Activated T-cell treated with anti-CD3 and anti-CD28 coated beads, Interleukin-2, amount 50 U/mL, for 72 hours (primary cell): Measurements from ENCODE around the gene COL4A1. TPM values are rescaled to one million over a fixed set of nuclear protein-coding genes. Genes with fewer than 3 reads are reported as not detected.

ENCODE experiments used
- ATAC-seq, 2 donors: fragments of 150-1000 bp; cut with Tn5 transposase; replicated peaks in 1 of 2; 2 replicates each; pipeline ENCODE4 v1.10.0; 2021; ENCODE audit warnings: moderate library complexity in 2 of 2, mild to moderate bottlenecking in 1 of 2
- DNase-seq, 2 donors: peaks; one replicate each; pipeline ENCODE4 v3.0.0; 2021 to 2022; ENCODE audit warnings: mixed read lengths in 1 of 2
- H3K27ac Mint-ChIP-seq: one replicate; pipeline ENCODE4 v1.8.0; 2022; ENCODE audit warnings: mild to moderate bottlenecking, moderate library complexity, mixed read lengths
- H3K27me3 Mint-ChIP-seq: one replicate; pipeline ENCODE4 v1.8.0; 2022; ENCODE audit warnings: low read depth, mixed read lengths
- H3K36me3 Mint-ChIP-seq, 2 donors: one replicate each; pipeline ENCODE4 v1.8.0; 2022; ENCODE audit warnings: mixed read lengths in 2 of 2, mild to moderate bottlenecking in 1 of 2; ENCODE audit not compliant: insufficient read depth in 2 of 2
- H3K4me1 Mint-ChIP-seq: one replicate; pipeline ENCODE4 v1.8.0; 2022; ENCODE audit warnings: low read depth, mixed read lengths
- H3K4me3 Mint-ChIP-seq, 2 donors: one replicate each; pipeline ENCODE4 v1.8.0; 2022; ENCODE audit warnings: mild to moderate bottlenecking in 2 of 2, mixed read lengths in 2 of 2, moderate library complexity in 2 of 2
- H3K9me3 Mint-ChIP-seq, 2 donors: one replicate each; pipeline ENCODE4 v1.8.0; 2022; ENCODE audit warnings: mixed read lengths in 2 of 2
- total RNA-seq, 2 donors: library from RNA; stranded (reverse); gene quantifications; one replicate each; pipeline ENCODE4 v1.2.3, GENCODE V29; 2022

Gene COL4A1
- total RNA-seq, 2 donors from 2014 or later, result 0.19 TPM; not detected in 1

- Mint-ChIP-seq H3K27me3 (peaks cover 27% of the 10 kb centered on the region), H3K36me3 (no peaks in the 10 kb centered on the region), H3K9me3 (no peaks in the 10 kb centered on the region), H3K4me3 (no peak overlapping the region), H3K4me1 (peaks cover 8% of the 10 kb centered on the region), H3K27ac (no peak overlapping the region)
- no peak for ATAC-seq
- DNase-seq, result no peak
Measured at GRCh38 chr13:110347535-110348308, 40.8 kb upstream of the COL4A1 start.

- peaks cover 22% of the 10 kb centered on the region for H3K27me3 Mint-ChIP-seq
- DNase-seq (no peak), ATAC-seq (no peak)
- H3K36me3 Mint-ChIP-seq, result no peaks in the 10 kb centered on the region
- peaks cover 8% of the 10 kb centered on the region for H3K4me1 Mint-ChIP-seq
- no peaks in the 10 kb centered on the region for H3K9me3 Mint-ChIP-seq
- H3K4me3 Mint-ChIP-seq, result no peak overlapping the region
- no peak overlapping the region for H3K27ac Mint-ChIP-seq
Measured at GRCh38 chr13:110347088-110347487, 40.1 kb upstream of the COL4A1 start.

GRCh38 chr13:110346661-110347067 is 39.7 kb upstream of the COL4A1 start:
- no peak for DNase-seq
- peaks cover 22% of the 10 kb centered on the region for H3K27me3 Mint-ChIP-seq
- H3K9me3 Mint-ChIP-seq, result no peaks in the 10 kb centered on the region
- peaks cover 13% of the 10 kb centered on the region for H3K4me1 Mint-ChIP-seq
- H3K36me3 Mint-ChIP-seq, result no peaks in the 10 kb centered on the region
- ATAC-seq, result no peak
- no peak overlapping the region for H3K27ac Mint-ChIP-seq
- no peak overlapping the region for H3K4me3 Mint-ChIP-seq

- H3K4me1 Mint-ChIP-seq, result peaks cover 22% of the 10 kb centered on the region
- no peak for ATAC-seq
- peaks cover 25% of the 10 kb centered on the region for H3K27me3 Mint-ChIP-seq
- H3K9me3 Mint-ChIP-seq, result no peaks in the 10 kb centered on the region
- no peak overlapping the region for H3K27ac Mint-ChIP-seq
- H3K4me3 Mint-ChIP-seq, result no peak overlapping the region
- no peak for DNase-seq
- no peaks in the 10 kb centered on the region for H3K36me3 Mint-ChIP-seq
Measured at GRCh38 chr13:110345701-110346100, 38.7 kb upstream of the COL4A1 start.

- no peak overlapping the region for H3K4me3 Mint-ChIP-seq
Measured at GRCh38 chr13:110345266-110345665, 38.3 kb upstream of the COL4A1 start.

GRCh38 chr13:110344320-110344719 is 37.4 kb upstream of the COL4A1 start:
- H3K4me1 Mint-ChIP-seq, result peaks cover 36% of the 10 kb centered on the region
- H3K27ac Mint-ChIP-seq, result no peak overlapping the region
- ATAC-seq (no peak), DNase-seq (no peak)
- H3K9me3 Mint-ChIP-seq, result no peaks in the 10 kb centered on the region
- peaks cover 0 to 2% of the 10 kb centered on the region in 2 donors for H3K36me3 Mint-ChIP-seq
- no peak overlapping the region for H3K4me3 Mint-ChIP-seq
- peaks cover 34% of the 10 kb centered on the region for H3K27me3 Mint-ChIP-seq

More at GRCh38 chr13:110345266-110345665, 38.3 kb upstream of the COL4A1 start:
- ATAC-seq (no peak), DNase-seq (no peak)
- Mint-ChIP-seq H3K27ac (no peak overlapping the region), H3K27me3 (peaks cover 29% of the 10 kb centered on the region), H3K36me3 (peaks cover 0 to under 1% of the 10 kb centered on the region in 2 donors), H3K9me3 (no peaks in the 10 kb centered on the region), H3K4me1 (peaks cover 26% of the 10 kb centered on the region)

- Mint-ChIP-seq H3K9me3 (no peaks in the 10 kb centered on the region), H3K27ac (no peak overlapping the region), H3K36me3 (peaks cover 0 to 2% of the 10 kb centered on the region in 2 donors), H3K4me1 (peaks cover 45% of the 10 kb centered on the region), H3K27me3 (peaks cover 36% of the 10 kb centered on the region), H3K4me3 (no peak overlapping the region)
- DNase-seq (no peak), ATAC-seq (no peak)
Measured at GRCh38 chr13:110343241-110343865, 36.4 kb upstream of the COL4A1 start.

- no peak overlapping the region for H3K27ac Mint-ChIP-seq
- no peak overlapping the region for H3K4me3 Mint-ChIP-seq
- H3K4me1 Mint-ChIP-seq, result peaks cover 45% of the 10 kb centered on the region
- H3K36me3 Mint-ChIP-seq, result peaks cover 0 to 2% of the 10 kb centered on the region in 2 donors
- ATAC-seq, result no peak
- DNase-seq, result no peak
- H3K9me3 Mint-ChIP-seq, result no peaks in the 10 kb centered on the region
- H3K27me3 Mint-ChIP-seq, result peaks cover 42% of the 10 kb centered on the region
Measured at GRCh38 chr13:110342474-110342873, 35.5 kb upstream of the COL4A1 start.

GRCh38 chr13:110341445-110342244 is 34.7 kb upstream of the COL4A1 start:
- H3K9me3 Mint-ChIP-seq, result no peaks in the 10 kb centered on the region
- H3K27ac Mint-ChIP-seq, result no peak overlapping the region
- ATAC-seq (no peak), DNase-seq (no peak)
- peak overlapping the region; percentile 71 to 75 for H3K4me3 Mint-ChIP-seq
- H3K4me1 Mint-ChIP-seq, result peaks cover 45% of the 10 kb centered on the region
- peaks cover 42% of the 10 kb centered on the region for H3K27me3 Mint-ChIP-seq
- peaks cover 0 to 2% of the 10 kb centered on the region in 2 donors for H3K36me3 Mint-ChIP-seq

GRCh38 chr13:110340812-110341444 is 34.0 kb upstream of the COL4A1 start:
- peaks cover 42% of the 10 kb centered on the region for H3K27me3 Mint-ChIP-seq
- DNase-seq (peak; percentile 74 to 76), ATAC-seq (peak; percentile 95 to 96)
- H3K9me3 Mint-ChIP-seq, result peaks cover 0 to 3% of the 10 kb centered on the region in 2 donors
- H3K27ac Mint-ChIP-seq, result peak overlapping the region; percentile 14
- H3K4me1 Mint-ChIP-seq, result peaks cover 45% of the 10 kb centered on the region
- H3K4me3 Mint-ChIP-seq, result peak overlapping the region; percentile 71 to 75
- peaks cover 0 to 2% of the 10 kb centered on the region in 2 donors for H3K36me3 Mint-ChIP-seq

GRCh38 chr13:110339975-110340550 is 33.1 kb upstream of the COL4A1 start:
- Mint-ChIP-seq H3K36me3 (peaks cover 0 to 2% of the 10 kb centered on the region in 2 donors), H3K4me1 (peaks cover 44% of the 10 kb centered on the region), H3K9me3 (peaks cover 0 to 3% of the 10 kb centered on the region in 2 donors), H3K27me3 (peaks cover 42% of the 10 kb centered on the region), H3K4me3 (peak overlapping the region; percentile 71 to 75), H3K27ac (peak overlapping the region; percentile 96)
- DNase-seq (no peak), ATAC-seq (no peak)

GRCh38 chr13:110339263-110339662 is 32.3 kb upstream of the COL4A1 start:
- Mint-ChIP-seq H3K27me3 (peaks cover 42% of the 10 kb centered on the region), H3K4me1 (peaks cover 37% of the 10 kb centered on the region), H3K9me3 (peaks cover 0 to 3% of the 10 kb centered on the region in 2 donors)

More at GRCh38 chr13:110339263-110339662, 32.3 kb upstream of the COL4A1 start:
- DNase-seq (no peak), ATAC-seq (no peak)
- peak overlapping the region in 1 of 2 donors; percentile 16 for H3K4me3 Mint-ChIP-seq
- H3K36me3 Mint-ChIP-seq, result peaks cover 0 to 5% of the 10 kb centered on the region in 2 donors
- H3K27ac Mint-ChIP-seq, result no peak overlapping the region
